GM12878 (cell line): Measurements from ENCODE around the gene RAI14. TPM values are rescaled to one million over a fixed set of nuclear protein-coding genes. Genes with fewer than 3 reads are reported as not detected.

Source experiments
- ATAC-seq: fragments of 200-7000 bp; cut with Tn5 transposase; 3 replicates; pipeline ENCODE4 v1.9.1; 2020; ENCODE audit warnings: mild to moderate bottlenecking, moderate library complexity
- BruUV-seq: library from RNA; stranded (reverse); fragments of 400-500 nt; replicated peaks from 2 replicates; lab custom pipeline; 2021; lab: Mats Ljungman, UMichigan
- CTCF ChIA-PET: fragments of 300-600 bp; sonication (Branson Sonifier 250); formaldehyde crosslinking; extraction: SDS; loops from one replicate; lab custom pipeline; 2021; ENCODE audit warnings: inconsistent platforms; lab: Yijun Ruan, JAX
- POLR2A ChIA-PET: fragments of 350-600 bp; formaldehyde crosslinking; extraction: SDS; loops from one replicate; lab custom pipeline; 2021; ENCODE audit warnings: inconsistent platforms; lab: Charles Lee
- RAD21 ChIA-PET: fragments of 300-600 bp; sonication (Branson Sonifier 250); formaldehyde crosslinking; loops from one replicate; lab custom pipeline; 2023; ENCODE audit warnings: antibody characterized with exemption; ENCODE audit not compliant: unreplicated experiment; lab: Charles Lee
- SMC1A ChIA-PET: fragments of 300-600 bp; sonication (Branson Sonifier 250); formaldehyde crosslinking; loops from one replicate; lab custom pipeline; 2023; ENCODE audit not compliant: unreplicated experiment, uncharacterized antibody; lab: Charles Lee
- DNase-seq: peaks from one replicate; pipeline ENCODE4 v3.0.0-alpha.2; 2011; ENCODE audit warnings: low read depth, low spot score
- FAIRE-seq: peaks from 3 replicates; lab custom pipeline; 2011; peaks lifted over from hg19 to GRCh38; lab: Jason Lieb, UNC
- H2AFZ ChIP-seq: 2 replicates; pipeline ENCODE4 v1.6.0; 2011; ENCODE audit warnings: low read depth, low read length, control low read depth; ENCODE audit not compliant: control insufficient read depth
- H3K27ac ChIP-seq: 2 replicates; pipeline ENCODE4 v1.5.1; 2011; ENCODE audit warnings: control low read depth; ENCODE audit not compliant: control insufficient read depth, insufficient read depth
- H3K27me3 ChIP-seq, 2 experiments: replicated peaks in 1 of 2; 2 replicates each; pipeline versions ENCODE4 v1.6.0 to v1.6.1; 2011; ENCODE audit warnings: low read length in 1 of 2; ENCODE audit not compliant: control insufficient read depth in 2 of 2, insufficient read depth in 2 of 2
- H3K36me3 ChIP-seq, 2 experiments: 2 replicates each; pipeline ENCODE4 v1.5.1; 2011; ENCODE audit warnings: low read length in 1 of 2; ENCODE audit not compliant: control insufficient read depth in 2 of 2, insufficient read depth in 2 of 2
- H3K4me1 ChIP-seq: 2 replicates; pipeline ENCODE4 v1.6.1; 2011; ENCODE audit warnings: mild to moderate bottlenecking, low read length, moderate library complexity, mixed read lengths; ENCODE audit not compliant: control insufficient read depth, insufficient read depth
- H3K4me2 ChIP-seq: 2 replicates; pipeline ENCODE4 v1.6.0; 2011; ENCODE audit warnings: control low read depth; ENCODE audit not compliant: control insufficient read depth, insufficient read depth
- H3K4me3 ChIP-seq: fragments of 200-600 bp; sonication (generic); 2 replicates; pipeline ENCODE4 v1.5.1; 2016
- H3K79me2 ChIP-seq: 2 replicates; pipeline ENCODE4 v1.6.0; 2011; ENCODE audit warnings: low read length; ENCODE audit not compliant: control insufficient read depth, insufficient read depth
- H3K9ac ChIP-seq: 2 replicates; pipeline ENCODE4 v1.8.0; 2011; ENCODE audit warnings: low read length, control low read depth, mixed read lengths; ENCODE audit not compliant: control insufficient read depth, insufficient read depth
- H3K9me3 ChIP-seq: replicated peaks from 3 replicates; pipeline ENCODE4 v1.5.1; 2011; ENCODE audit warnings: mild to moderate bottlenecking, low read length; ENCODE audit not compliant: control insufficient read depth, insufficient read depth
- H4K20me1 ChIP-seq: 2 replicates; pipeline ENCODE4 v1.6.0; 2011; ENCODE audit not compliant: control insufficient read depth, insufficient read depth
- CREM ChIP-seq: IDR thresholded peaks from 2 replicates; pipeline ENCODE4 v1.6.1; 2014; ENCODE audit warnings: antibody characterized with exemption, low read depth
- JUNB ChIP-seq: IDR thresholded peaks from 2 replicates; pipeline ENCODE4 v1.6.1; 2016; ENCODE audit warnings: antibody characterized with exemption, mild to moderate bottlenecking
- KLF5 ChIP-seq: fragments of 450-650 bp; IDR thresholded peaks from 2 replicates; pipeline ENCODE4 v1.6.1; 2014; ENCODE audit warnings: mild to moderate bottlenecking; ENCODE audit not compliant: partially characterized antibody
- NR2C1 ChIP-seq: fragments of 450-650 bp; IDR thresholded peaks from 2 replicates; pipeline ENCODE4 v1.6.1; 2017; ENCODE audit warnings: antibody characterized with exemption, mild to moderate bottlenecking, moderate library complexity
- POLR2AphosphoS5 ChIP-seq: IDR thresholded peaks from 2 replicates; pipeline ENCODE4 v1.6.1; 2011; ENCODE audit warnings: mild to moderate bottlenecking, low read length, inconsistent platforms
- RAD21 ChIP-seq: IDR thresholded peaks from 2 replicates; pipeline ENCODE4 v1.6.1; 2011; ENCODE audit warnings: mild to moderate bottlenecking, low read depth, low read length, moderate library complexity; ENCODE audit not compliant: insufficient read depth
- RELB ChIP-seq: fragments of 450-650 bp; IDR thresholded peaks from 2 replicates; pipeline ENCODE4 v1.6.1; 2017; ENCODE audit warnings: low read depth, mild to moderate bottlenecking, moderate library complexity
- SREBF2 ChIP-seq: IDR thresholded peaks from 2 replicates; pipeline ENCODE4 v1.6.1; 2012; ENCODE audit warnings: mild to moderate bottlenecking, low read length
- ZSCAN29 ChIP-seq: fragments of 450-650 bp; IDR thresholded peaks from 2 replicates; pipeline ENCODE4 v1.6.1; 2017; ENCODE audit warnings: mild to moderate bottlenecking, moderate library complexity
- WGBS: methylation state at CpG from one replicate; pipeline ENCODE4 v1.1.6; 2016; ENCODE audit warnings: low lambda C conversion rate; ENCODE audit not compliant: insufficient replicate concordance, insufficient coverage; ENCODE audit errors: missing lambda C conversion rate; 5-methylcytosine and 5-hydroxymethylcytosine counted together
- in situ Hi-C: fragments of 300-500 bp; cut with MboI; formaldehyde crosslinking; loops from 9 replicates; pipeline ENCODE4 v1.14.3; 2018; ENCODE audit warnings: mixed read lengths
- intact Hi-C: fragments of 100-400 bp; cut with micrococcal nuclease; formaldehyde crosslinking; loops from one replicate; pipeline ENCODE4 v1.14.2; 2022; ENCODE audit not compliant: unreplicated experiment
- polyA plus RNA-seq, 11 experiments: library from polyadenylated mRNA; depleted of rRNA in 4 of 11; unstranded in 6 of 11; stranded (reverse) in 5 of 11; fragments of >200 nt; fragmentation: Nextera tagmentation in 4 of 11; fragmentation: Illumina TruSeq in 1 of 11; extraction: Ambion mirVana in 4 of 11; extraction: Trizol in 1 of 11; gene quantifications; 1 replicate in 1 of 11; 2 replicates in 10 of 11; pipeline versions ENCODE4 v1.2.1 to v1.2.3, GENCODE V29; 2011 to 2016; ENCODE audit warnings: inconsistent platforms in 2 of 11, missing spikeins in 2 of 11, low read depth in 1 of 11
- total RNA-seq, 4 experiments: library from RNA; depleted of rRNA in 3 of 4; stranded (reverse); fragments of >200 nt in 3 of 4; fragmentation: Illumina TruSeq in 1 of 4; extraction: Trizol in 1 of 4; gene quantifications; 2 replicates each; pipeline versions ENCODE4 v1.2.1 to v1.2.3, GENCODE V29; 2013 to 2021
- TF ChIP-seq, protein P1 (sequence below): IDR thresholded peaks from 2 replicates; pipeline ENCODE4 v1.6.1; 2012; ENCODE audit warnings: low read length, inconsistent platforms
- TF ChIP-seq, protein P2 (sequence below): fragments of 450-650 bp; IDR thresholded peaks from 2 replicates; pipeline ENCODE4 v1.6.1; 2017; ENCODE audit warnings: mild to moderate bottlenecking, low read depth, inconsistent platforms; ENCODE audit not compliant: poor library complexity, severe bottlenecking
- TF ChIP-seq, protein P3 (sequence below): fragments of 450-650 bp; formaldehyde crosslinking; IDR thresholded peaks from 2 replicates; pipeline ENCODE4 v1.4.0; 2022; ENCODE audit warnings: mild to moderate bottlenecking, moderate library complexity
- TF ChIP-seq, protein P4 (sequence below): fragments of 450-650 bp; conservative IDR thresholded peaks from 2 replicates; pipeline ENCODE4 v1.6.1; 2017; ENCODE audit warnings: mild to moderate bottlenecking, moderate library complexity

Gene RAI14
- total and polyA plus RNA-seq, 10 of the 15 experiments (the other 5 are each of a cell fraction or from before 2014, with no cell fraction given) = 0.18 to 4.6 (median 1.9) TPM

DNA sequence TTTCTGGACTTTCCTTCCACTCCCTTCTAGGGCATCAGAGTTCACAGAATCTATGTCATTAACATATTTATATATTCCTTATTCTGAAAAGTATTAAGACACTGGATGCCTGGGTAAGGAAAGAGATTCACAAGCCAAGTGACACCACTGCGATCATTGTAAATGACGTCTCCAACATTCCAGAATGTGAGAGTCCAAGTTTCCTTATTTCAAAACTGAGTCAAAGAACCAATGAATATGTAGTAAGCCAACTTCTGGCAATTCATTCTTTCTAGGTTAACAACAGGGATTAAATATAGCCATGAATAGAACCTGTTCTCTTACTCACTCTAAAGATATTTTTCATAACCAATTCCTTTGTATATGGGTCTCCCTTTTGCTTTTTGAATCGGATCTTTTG, 18.1 kb downstream of the RAI14 start:
- Histone ChIP-seq H3K9me3 (no peaks in the 10 kb centered on the region), H3K9ac (no peak overlapping the region), H3K4me1 (no peaks in the 10 kb centered on the region), H3K4me2 (no peak overlapping the region), H3K36me3 (no peaks in the 10 kb centered on the region), H3K27me3 (no peaks in the 10 kb centered on the region; a peak in 1 of 4 replicates), H3K79me2 (no peaks in the 10 kb centered on the region), H4K20me1 (no peaks in the 10 kb centered on the region), H2AFZ (no peak overlapping the region), H3K4me3 (no peak overlapping the region), H3K27ac (no peak overlapping the region)
- ChIA-PET RAD21 (no interaction called here), SMC1A (no interaction called here), POLR2A (no interaction called here), CTCF (no interaction called here)
- no TSS peak for BruUV-seq
- intact Hi-C loops = no loop called here
- 58% methylated on average over 3 of the region's 3 CpGs for WGBS
- DNase-seq = no peak
- in situ Hi-C loops = no loop called here
- TF ChIP-seq ZSCAN29 (no peak), NR2C1 (no peak), CREM (no peak), POLR2AphosphoS5 (no peak), RAD21 (no peak), JUNB (no peak), KLF5 (no peak), SREBF2 (no peak), RELB (no peak)
- TF ChIP-seq, protein P1, sequence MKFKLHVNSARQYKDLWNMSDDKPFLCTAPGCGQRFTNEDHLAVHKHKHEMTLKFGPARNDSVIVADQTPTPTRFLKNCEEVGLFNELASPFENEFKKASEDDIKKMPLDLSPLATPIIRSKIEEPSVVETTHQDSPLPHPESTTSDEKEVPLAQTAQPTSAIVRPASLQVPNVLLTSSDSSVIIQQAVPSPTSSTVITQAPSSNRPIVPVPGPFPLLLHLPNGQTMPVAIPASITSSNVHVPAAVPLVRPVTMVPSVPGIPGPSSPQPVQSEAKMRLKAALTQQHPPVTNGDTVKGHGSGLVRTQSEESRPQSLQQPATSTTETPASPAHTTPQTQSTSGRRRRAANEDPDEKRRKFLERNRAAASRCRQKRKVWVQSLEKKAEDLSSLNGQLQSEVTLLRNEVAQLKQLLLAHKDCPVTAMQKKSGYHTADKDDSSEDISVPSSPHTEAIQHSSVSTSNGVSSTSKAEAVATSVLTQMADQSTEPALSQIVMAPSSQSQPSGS = no peak
- TF ChIP-seq, protein P2, sequence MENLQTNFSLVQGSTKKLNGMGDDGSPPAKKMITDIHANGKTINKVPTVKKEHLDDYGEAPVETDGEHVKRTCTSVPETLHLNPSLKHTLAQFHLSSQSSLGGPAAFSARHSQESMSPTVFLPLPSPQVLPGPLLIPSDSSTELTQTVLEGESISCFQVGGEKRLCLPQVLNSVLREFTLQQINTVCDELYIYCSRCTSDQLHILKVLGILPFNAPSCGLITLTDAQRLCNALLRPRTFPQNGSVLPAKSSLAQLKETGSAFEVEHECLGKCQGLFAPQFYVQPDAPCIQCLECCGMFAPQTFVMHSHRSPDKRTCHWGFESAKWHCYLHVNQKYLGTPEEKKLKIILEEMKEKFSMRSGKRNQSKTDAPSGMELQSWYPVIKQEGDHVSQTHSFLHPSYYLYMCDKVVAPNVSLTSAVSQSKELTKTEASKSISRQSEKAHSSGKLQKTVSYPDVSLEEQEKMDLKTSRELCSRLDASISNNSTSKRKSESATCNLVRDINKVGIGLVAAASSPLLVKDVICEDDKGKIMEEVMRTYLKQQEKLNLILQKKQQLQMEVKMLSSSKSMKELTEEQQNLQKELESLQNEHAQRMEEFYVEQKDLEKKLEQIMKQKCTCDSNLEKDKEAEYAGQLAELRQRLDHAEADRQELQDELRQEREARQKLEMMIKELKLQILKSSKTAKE = no peak
- TF ChIP-seq, protein P3, sequence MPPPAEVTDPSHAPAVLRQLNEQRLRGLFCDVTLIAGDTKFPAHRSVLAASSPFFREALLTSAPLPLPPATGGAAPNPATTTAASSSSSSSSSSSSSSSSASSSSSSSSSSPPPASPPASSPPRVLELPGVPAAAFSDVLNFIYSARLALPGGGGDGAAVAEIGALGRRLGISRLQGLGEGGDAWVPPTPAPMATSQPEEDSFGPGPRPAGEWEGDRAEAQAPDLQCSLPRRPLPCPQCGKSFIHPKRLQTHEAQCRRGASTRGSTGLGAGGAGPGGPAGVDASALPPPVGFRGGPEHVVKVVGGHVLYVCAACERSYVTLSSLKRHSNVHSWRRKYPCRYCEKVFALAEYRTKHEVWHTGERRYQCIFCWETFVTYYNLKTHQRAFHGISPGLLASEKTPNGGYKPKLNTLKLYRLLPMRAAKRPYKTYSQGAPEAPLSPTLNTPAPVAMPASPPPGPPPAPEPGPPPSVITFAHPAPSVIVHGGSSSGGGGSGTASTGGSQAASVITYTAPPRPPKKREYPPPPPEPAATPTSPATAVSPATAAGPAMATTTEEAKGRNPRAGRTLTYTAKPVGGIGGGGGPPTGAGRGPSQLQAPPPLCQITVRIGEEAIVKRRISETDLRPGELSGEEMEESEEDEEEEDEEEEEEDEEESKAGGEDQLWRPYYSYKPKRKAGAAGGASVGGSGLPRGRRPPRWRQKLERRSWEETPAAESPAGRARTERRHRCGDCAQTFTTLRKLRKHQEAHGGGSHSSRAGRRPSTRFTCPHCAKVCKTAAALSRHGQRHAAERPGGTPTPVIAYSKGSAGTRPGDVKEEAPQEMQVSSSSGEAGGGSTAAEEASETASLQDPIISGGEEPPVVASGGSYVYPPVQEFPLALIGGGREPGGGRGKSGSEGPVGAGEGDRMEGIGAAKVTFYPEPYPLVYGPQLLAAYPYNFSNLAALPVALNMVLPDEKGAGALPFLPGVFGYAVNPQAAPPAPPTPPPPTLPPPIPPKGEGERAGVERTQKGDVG = no peak
- TF ChIP-seq, protein P4, sequence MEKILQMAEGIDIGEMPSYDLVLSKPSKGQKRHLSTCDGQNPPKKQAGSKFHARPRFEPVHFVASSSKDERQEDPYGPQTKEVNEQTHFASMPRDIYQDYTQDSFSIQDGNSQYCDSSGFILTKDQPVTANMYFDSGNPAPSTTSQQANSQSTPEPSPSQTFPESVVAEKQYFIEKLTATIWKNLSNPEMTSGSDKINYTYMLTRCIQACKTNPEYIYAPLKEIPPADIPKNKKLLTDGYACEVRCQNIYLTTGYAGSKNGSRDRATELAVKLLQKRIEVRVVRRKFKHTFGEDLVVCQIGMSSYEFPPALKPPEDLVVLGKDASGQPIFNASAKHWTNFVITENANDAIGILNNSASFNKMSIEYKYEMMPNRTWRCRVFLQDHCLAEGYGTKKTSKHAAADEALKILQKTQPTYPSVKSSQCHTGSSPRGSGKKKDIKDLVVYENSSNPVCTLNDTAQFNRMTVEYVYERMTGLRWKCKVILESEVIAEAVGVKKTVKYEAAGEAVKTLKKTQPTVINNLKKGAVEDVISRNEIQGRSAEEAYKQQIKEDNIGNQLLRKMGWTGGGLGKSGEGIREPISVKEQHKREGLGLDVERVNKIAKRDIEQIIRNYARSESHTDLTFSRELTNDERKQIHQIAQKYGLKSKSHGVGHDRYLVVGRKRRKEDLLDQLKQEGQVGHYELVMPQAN = no peak
- no peak for ATAC-seq
- no peak for FAIRE-seq
